Fibroblast of villous mesenchyme (primary cell): ENCODE measurements around the gene IPCEF1. TPM values are rescaled to one million over a fixed set of nuclear protein-coding genes. Genes with fewer than 3 reads are reported as not detected.

Experiments
- DNase-seq: peaks from one replicate; pipeline ENCODE4 v3.0.0-alpha.2; 2010; ENCODE audit warnings: low read depth
- H3K4me3 ChIP-seq: 2 replicates; pipeline ENCODE4 v1.5.1; 2011; ENCODE audit warnings: low read depth, mild to moderate bottlenecking, low read length
- total RNA-seq: library from RNA; depleted of rRNA; stranded (reverse); fragments of >200 nt; gene quantifications from 2 replicates; pipeline ENCODE4 v1.2.3, GENCODE V29; 2012
- TF ChIP-seq, protein P1 (sequence below): IDR thresholded peaks from 2 replicates; pipeline ENCODE4 v1.5.1; 2012; ENCODE audit warnings: low read depth, mild to moderate bottlenecking, low read length; ENCODE audit not compliant: insufficient read depth

IPCEF1 gene
- total RNA-seq, 1 donor: 0.86 TPM

DNA sequence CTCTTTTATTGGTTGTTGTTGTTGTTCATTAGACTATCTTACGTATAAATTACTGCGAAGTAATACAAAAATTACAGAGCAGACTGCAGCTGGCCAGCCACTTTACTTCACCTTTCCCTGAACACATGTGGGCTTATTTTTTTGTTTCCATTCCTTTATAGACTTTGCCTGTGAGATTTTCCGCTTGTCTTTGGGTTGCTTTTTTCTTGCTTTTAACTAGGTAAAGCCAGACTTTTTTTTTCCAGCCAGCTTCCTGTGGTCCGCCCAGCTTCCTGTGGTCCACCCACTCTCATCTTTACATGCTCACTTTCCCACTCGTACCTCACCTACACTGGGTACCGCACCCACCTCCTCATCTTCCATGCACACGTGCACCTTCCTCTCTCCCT, 79.0 kb downstream of the IPCEF1 start:
- TF ChIP-seq, protein P1, sequence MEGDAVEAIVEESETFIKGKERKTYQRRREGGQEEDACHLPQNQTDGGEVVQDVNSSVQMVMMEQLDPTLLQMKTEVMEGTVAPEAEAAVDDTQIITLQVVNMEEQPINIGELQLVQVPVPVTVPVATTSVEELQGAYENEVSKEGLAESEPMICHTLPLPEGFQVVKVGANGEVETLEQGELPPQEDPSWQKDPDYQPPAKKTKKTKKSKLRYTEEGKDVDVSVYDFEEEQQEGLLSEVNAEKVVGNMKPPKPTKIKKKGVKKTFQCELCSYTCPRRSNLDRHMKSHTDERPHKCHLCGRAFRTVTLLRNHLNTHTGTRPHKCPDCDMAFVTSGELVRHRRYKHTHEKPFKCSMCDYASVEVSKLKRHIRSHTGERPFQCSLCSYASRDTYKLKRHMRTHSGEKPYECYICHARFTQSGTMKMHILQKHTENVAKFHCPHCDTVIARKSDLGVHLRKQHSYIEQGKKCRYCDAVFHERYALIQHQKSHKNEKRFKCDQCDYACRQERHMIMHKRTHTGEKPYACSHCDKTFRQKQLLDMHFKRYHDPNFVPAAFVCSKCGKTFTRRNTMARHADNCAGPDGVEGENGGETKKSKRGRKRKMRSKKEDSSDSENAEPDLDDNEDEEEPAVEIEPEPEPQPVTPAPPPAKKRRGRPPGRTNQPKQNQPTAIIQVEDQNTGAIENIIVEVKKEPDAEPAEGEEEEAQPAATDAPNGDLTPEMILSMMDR: no peak
- H3K4me3 ChIP-seq: peak overlapping the region; percentile 14
- DNase-seq: no peak

DNA sequence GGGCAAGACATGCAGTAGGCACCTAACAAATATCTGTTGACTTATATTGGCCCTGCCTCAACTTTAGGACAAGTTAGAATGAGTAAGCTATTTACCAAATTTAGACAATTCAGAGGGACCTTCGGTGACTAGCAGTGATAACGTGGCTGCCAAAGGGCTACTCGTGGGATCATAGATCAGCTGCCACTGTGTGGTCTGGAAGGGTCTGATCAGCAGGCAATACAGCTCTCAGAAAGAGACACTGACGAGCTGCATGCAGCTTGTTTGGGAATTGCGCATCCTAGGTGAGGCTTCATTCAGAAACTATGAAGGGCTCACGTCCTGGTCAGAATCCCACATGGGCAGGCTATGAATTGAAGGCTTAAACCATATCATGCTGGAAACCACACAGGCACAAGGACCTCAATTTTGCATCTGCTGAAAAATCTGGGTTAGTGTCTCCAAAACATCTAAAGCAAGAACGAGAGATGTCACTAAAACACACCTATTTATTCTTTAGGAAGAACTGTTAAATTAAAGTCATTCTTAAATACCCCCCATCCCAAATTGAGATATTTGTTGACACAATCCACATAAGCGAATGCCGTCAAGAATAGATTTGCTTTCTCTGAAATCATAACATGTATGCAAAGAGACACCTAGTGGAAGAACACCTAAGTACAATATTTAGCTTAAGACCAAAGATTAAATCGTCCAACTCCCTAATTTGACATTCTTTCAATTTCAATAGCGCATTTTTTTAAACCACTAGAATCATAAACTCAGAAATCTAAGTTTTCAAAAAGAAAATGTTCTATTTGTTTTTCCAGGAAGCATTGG, 79.6 kb downstream of the IPCEF1 start:
- TF ChIP-seq, protein P1: peak; percentile 60
- peak; percentile 60 for DNase-seq
- H3K4me3 ChIP-seq: peak overlapping the region; percentile 14

DNA sequence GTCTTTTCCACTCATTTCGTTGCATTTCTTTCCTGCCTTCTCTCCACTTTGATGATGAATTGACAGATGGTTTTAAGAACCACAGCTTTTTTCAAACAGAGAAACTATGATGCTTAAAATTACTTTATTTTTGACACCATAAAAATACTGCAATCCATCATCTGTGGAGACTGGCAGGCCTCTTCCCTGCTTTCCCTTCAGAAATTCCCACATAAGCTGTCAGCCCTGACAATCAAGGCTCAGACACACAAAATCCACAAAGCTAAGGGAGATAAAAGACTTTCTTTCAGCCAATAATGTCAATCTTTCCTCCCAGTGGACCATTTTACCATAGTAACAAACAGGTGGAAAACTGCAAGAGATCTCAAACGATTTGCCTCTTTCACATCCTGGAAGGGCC, 82.4 kb downstream of the IPCEF1 start:
- H3K4me3 ChIP-seq: no peak overlapping the region
- TF ChIP-seq, protein P1: no peak
- DNase-seq: no peak

DNA sequence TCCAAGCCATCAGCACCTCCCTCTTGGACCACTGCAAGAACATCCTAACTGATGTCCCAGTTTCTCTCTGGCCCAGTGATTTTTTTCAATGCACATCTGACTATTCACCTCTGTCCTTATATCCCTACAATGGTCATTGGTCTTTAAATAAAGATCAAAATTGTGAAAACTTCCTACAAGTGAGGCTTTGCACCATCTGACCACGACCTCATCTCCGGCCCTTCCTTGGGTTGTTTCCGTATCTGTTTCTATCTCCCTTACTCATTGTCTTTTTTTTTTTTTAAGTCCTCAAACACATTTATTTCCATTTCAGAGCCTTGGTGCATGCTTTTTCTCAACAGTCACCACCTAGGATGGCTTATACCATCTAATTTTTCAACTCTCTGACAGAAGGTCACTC, 88.1 kb downstream of the IPCEF1 start:
- no peak overlapping the region for H3K4me3 ChIP-seq
- DNase-seq: no peak
- TF ChIP-seq, protein P1: no peak

DNA sequence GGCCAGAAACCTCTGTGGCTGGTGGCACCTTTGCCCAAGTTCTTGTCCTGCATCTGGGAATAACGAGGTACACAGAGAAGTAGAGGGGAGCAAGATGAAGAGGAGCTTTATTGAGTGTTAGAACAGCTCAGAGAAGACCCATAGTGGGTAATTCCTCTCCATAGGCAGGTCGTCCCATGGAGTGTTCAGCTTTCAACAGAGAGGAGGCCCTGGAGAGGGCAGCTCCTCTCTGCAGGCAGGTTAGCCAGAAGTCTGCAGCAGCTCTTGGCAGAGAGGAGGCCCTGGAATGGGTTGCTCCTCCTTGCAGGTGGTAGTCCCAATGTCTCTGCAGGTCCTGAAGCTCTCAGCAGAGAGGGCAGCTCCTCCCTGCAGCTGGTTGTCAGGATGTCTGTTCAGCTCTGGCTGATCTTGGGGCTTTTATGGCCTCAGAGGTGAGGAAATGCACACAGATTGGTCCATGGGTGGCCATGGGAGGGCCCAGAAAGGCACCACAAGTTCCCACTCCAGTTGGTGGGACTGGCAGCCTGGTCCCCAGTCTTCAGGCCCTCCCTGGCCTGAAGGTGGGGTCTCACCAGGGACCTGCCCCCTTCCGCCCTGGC, 89.0 kb downstream of the IPCEF1 start:
- DNase-seq: no peak
- no peak overlapping the region for H3K4me3 ChIP-seq
- TF ChIP-seq, protein P1: no peak

DNA sequence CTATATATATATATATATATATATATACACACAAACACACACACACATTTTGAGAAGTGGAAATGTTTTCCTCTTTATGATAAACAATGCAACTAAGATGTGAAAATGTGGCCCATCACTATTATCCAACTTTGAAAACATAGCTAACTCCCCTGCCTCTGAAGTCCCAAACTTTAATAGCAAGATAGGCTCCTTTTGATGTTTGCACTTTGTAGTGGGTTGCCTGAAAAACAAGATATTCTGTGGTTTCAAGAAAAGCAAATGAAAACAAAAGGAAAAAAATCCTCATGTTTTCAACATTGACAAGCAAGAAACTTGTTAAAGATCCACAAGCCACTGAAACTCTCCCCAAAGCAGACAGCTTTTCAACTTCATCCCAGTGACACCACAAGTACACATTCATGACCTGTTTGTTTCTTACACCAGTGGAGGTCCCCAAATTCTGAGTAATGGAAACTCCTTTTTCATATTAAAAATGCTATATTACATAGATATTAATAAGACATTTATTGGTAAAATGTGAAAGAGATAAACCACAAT, 90.0 kb downstream of the IPCEF1 start:
- TF ChIP-seq, protein P1: no peak
- DNase-seq: no peak
- no peak overlapping the region for H3K4me3 ChIP-seq
